ENCODE data around the gene UGT1A7. TPM values are rescaled to one million over a fixed set of nuclear protein-coding genes. Genes with fewer than 3 reads are reported as not detected.
A peak's percentile ranks its signal among the peaks of the same experiment; 100 is the strongest.

UGT1A7 gene
- total and polyA plus RNA-seq, 9 of the 15 experiments (the other 6 are each of a cell fraction or from before 2014, with no cell fraction given), result not detected

- Histone ChIP-seq H3K4me3 (no peak overlapping the region), H3K27me3 (ENCODE audit: control insufficient read depth in 2 of 2, insufficient read depth in 2 of 2, low read length in 2 of 2) (peaks cover 0 to 24% of the 10 kb centered on the region in 2 experiments; a peak in 2 of 5 replicates), H3K9me3 (replicated peaks; ENCODE audit: control insufficient read depth, insufficient read depth, low read depth, low read length) (no peaks in the 10 kb centered on the region), H3K4me2 (ENCODE audit: insufficient read depth, low read length) (no peak overlapping the region), H3K27ac (ENCODE audit: extremely low read depth, low read depth, low read length) (no peak overlapping the region), H3K36me3 (ENCODE audit: control insufficient read depth, insufficient read depth, low read length) (no peaks in the 10 kb centered on the region), H3K79me2 (ENCODE audit: control insufficient read depth, insufficient read depth, low read length) (no peaks in the 10 kb centered on the region), H2AFZ (ENCODE audit: low read depth, low read length) (no peak overlapping the region), H3K4me1 (replicated peaks in 1 of 2; ENCODE audit: control insufficient read depth in 2 of 2, insufficient read depth in 2 of 2, low read length in 2 of 2) (no peaks in the 10 kb centered on the region; a peak in 1 of 5 replicates), H3K9me1 (ENCODE audit: control insufficient read depth, insufficient read depth, low read length) (no peaks in the 10 kb centered on the region), H3K9ac (ENCODE audit: insufficient read depth in 1 of 2, low read depth in 2 of 2, low read length in 2 of 2) (no peak overlapping the region), H4K20me1 (replicated peaks; ENCODE audit: control insufficient read depth, insufficient read depth, low read length) (no peaks in the 10 kb centered on the region)
- WGBS (ENCODE audit: insufficient coverage, low coverage, missing lambda C conversion rate), result 0% methylated on average over 8 of the region's 8 CpGs
- ChIA-PET CTCF (ENCODE audit: low intra/inter-chr PET ratio) (no interaction called here), POLR2A (no interaction called here)
- intact Hi-C loops (cut with micrococcal nuclease), result no loop called here
- in situ Hi-C loops (cut with MboI), result no loop called here
- no peak for FAIRE-seq
- TF ChIP-seq TFE3 (CRISPR knock-in tag; IDR thresholded peaks at IDR 0.05) (0 out of 2 replicates have a peak, but pooled peaks have one; percentile 7), TCF7L2 (IDR thresholded peaks at IDR 0.05; ENCODE audit: low read depth, low read length) (no peak), ZBED1 (IDR thresholded peaks at IDR 0.05) (no peak)
- no peak for DNase-seq (ENCODE audit: extremely low read depth in 1 of 4, low spot score in 3 of 4)
- no TSS peak for BruUV-seq (replicated peaks)
- ATAC-seq, result no peak
Measured at GRCh38 chr2:233803994-233804393, 122.3 kb downstream of the UGT1A7 start.

GRCh38 chr2:233807215-233807865, 125.6 kb downstream of the UGT1A7 start:
- CTCF ChIA-PET (ENCODE audit: low intra/inter-chr PET ratio), result no interaction called here
- peak; percentile 41; the same call in 1 of the 3 replicates for ATAC-seq

More at GRCh38 chr2:233807215-233807865, 125.6 kb downstream of the UGT1A7 start:
- peaks cover 2 to 32% of the 10 kb centered on the region in 2 experiments; a peak in 2 of 5 replicates for H3K27me3 ChIP-seq (ENCODE audit: control insufficient read depth in 2 of 2, insufficient read depth in 2 of 2, low read length in 2 of 2)
- no peaks in the 10 kb centered on the region for H3K36me3 ChIP-seq (ENCODE audit: control insufficient read depth, insufficient read depth, low read length)
- no TSS peak for BruUV-seq (replicated peaks)
- DNase-seq (ENCODE audit: extremely low read depth in 1 of 4, low spot score in 3 of 4), result no peak
- no peaks in the 10 kb centered on the region for H3K79me2 ChIP-seq (ENCODE audit: control insufficient read depth, insufficient read depth, low read length)
- POLR2A ChIA-PET, result no interaction called here
- WGBS (ENCODE audit: insufficient coverage, low coverage, missing lambda C conversion rate), result 1% methylated on average over 11 of the region's 12 CpGs
- H3K27ac ChIP-seq (ENCODE audit: extremely low read depth, low read depth, low read length), result no peak overlapping the region
- no peaks in the 10 kb centered on the region for H3K9me3 ChIP-seq (replicated peaks; ENCODE audit: control insufficient read depth, insufficient read depth, low read depth, low read length)
- no peak overlapping the region for H3K4me3 ChIP-seq
- no peak overlapping the region for H3K4me2 ChIP-seq (ENCODE audit: insufficient read depth, low read length)
- intact Hi-C loops (cut with micrococcal nuclease) (no loop called here), in situ Hi-C loops (cut with MboI) (no loop called here)
- no peak overlapping the region for H2AFZ ChIP-seq (ENCODE audit: low read depth, low read length)
- no peaks in the 10 kb centered on the region for H3K4me1 ChIP-seq (replicated peaks in 1 of 2; ENCODE audit: control insufficient read depth in 2 of 2, insufficient read depth in 2 of 2, low read length in 2 of 2)
- TF ChIP-seq CTCF (IDR thresholded peaks at IDR 0.05 in 2 of 3, conservative IDR thresholded peaks at IDR 0.05 in 1 of 3; ENCODE audit: insufficient read depth in 2 of 3, low read depth in 1 of 3, low read length in 3 of 3) (peak in 1 of 3 experiments; percentile 24; a peak in 1 of 6 replicates), DDX20 (tag; IDR thresholded peaks at IDR 0.05; ENCODE audit: low read depth) (no peak)
- FAIRE-seq, result no peak
- no peak overlapping the region; a peak in 1 of 4 replicates for H3K9ac ChIP-seq (ENCODE audit: insufficient read depth in 1 of 2, low read depth in 2 of 2, low read length in 2 of 2)
- H4K20me1 ChIP-seq (replicated peaks; ENCODE audit: control insufficient read depth, insufficient read depth, low read length), result no peaks in the 10 kb centered on the region
- no peaks in the 10 kb centered on the region for H3K9me1 ChIP-seq (ENCODE audit: control insufficient read depth, insufficient read depth, low read length)
